HCT116 (cell line): ENCODE results near the gene SRR. TPM values are rescaled to one million over a fixed set of nuclear protein-coding genes. Genes with fewer than 3 reads are reported as not detected.

Experiments
- ATAC-seq: fragments of 200-7000 bp; cut with Tn5 transposase; 2 replicates; pipeline ENCODE4 v1.9.1; 2020; ENCODE audit warnings: mild to moderate bottlenecking, moderate library complexity
- BruUV-seq: library from RNA; stranded (reverse); fragments of 400-500 nt; replicated peaks from 2 replicates; lab custom pipeline; 2021; lab: Mats Ljungman, UMichigan
- CTCF ChIA-PET: fragments of 300-600 bp; sonication (Branson Sonifier 250); formaldehyde crosslinking; loops from one replicate; lab custom pipeline; 2021; ENCODE audit warnings: antibody characterized with exemption; lab: Charles Lee
- POLR2A ChIA-PET: fragments of 300-600, 350-600 bp; sonication (Branson Sonifier 250); formaldehyde crosslinking; loops from one replicate; lab custom pipeline; 2021; ENCODE audit warnings: antibody characterized with exemption; lab: Charles Lee
- RAD21 ChIA-PET, 2 experiments: fragments of 300-600 bp; sonication (Branson Sonifier 250); formaldehyde crosslinking; loops; one replicate each; lab custom pipeline; 2023; ENCODE audit warnings: low total read pairs in 2 of 2; ENCODE audit not compliant: uncharacterized antibody in 2 of 2, unreplicated experiment in 2 of 2, low non-redundant PET in 1 of 2; lab: Charles Lee
- DNase-seq: peaks from one replicate; pipeline ENCODE4 v3.0.0-alpha.2; 2010; ENCODE audit warnings: low read depth, low spot score
- H2AFZ ChIP-seq: fragments of 200-600 bp; shearing (Covaris generic), sonication (generic); 2 replicates; pipeline ENCODE4 v1.6.1; 2017; ENCODE audit warnings: low read depth, mixed run types, mixed read lengths, antibody characterized with exemption, low read length; ENCODE audit not compliant: poor library complexity, severe bottlenecking
- H3K27ac ChIP-seq: 2 replicates; pipeline ENCODE4 v1.5.1; 2012; ENCODE audit warnings: low read depth, low read length
- H3K27me3 ChIP-seq: fragments of 200-600 bp; sonication (generic); 2 replicates; pipeline ENCODE4 v1.6.1; 2016; ENCODE audit warnings: mixed run types, low read length, mixed read lengths; ENCODE audit not compliant: insufficient read depth
- H3K36me3 ChIP-seq, 2 experiments: fragments of 200-500 bp in 1 of 2; fragments of 200-600 bp in 1 of 2; sonication (Bioruptor generic) in 1 of 2; sonication (generic) in 1 of 2; 2 replicates each; pipeline versions ENCODE4 v1.5.1 to v1.6.1; 2014 to 2016; ENCODE audit warnings: low read length in 2 of 2, inconsistent platforms in 1 of 2, mixed read lengths in 1 of 2, mixed run types in 1 of 2; ENCODE audit not compliant: insufficient read depth in 2 of 2, control insufficient read depth in 1 of 2
- H3K4me1 ChIP-seq, 2 experiments: fragments of 200-600 bp in 1 of 2; sonication (generic) in 1 of 2; 2 replicates each; pipeline versions ENCODE4 v1.5.1 to v1.6.1; 2012 to 2017; ENCODE audit warnings: low read length in 2 of 2, inconsistent platforms in 1 of 2, mild to moderate bottlenecking in 1 of 2, mixed read lengths in 1 of 2, mixed run types in 1 of 2, moderate library complexity in 1 of 2; ENCODE audit not compliant: insufficient read depth in 2 of 2, control insufficient read depth in 1 of 2
- H3K4me2 ChIP-seq: fragments of 200-600 bp; sonication (generic); 2 replicates; pipeline ENCODE4 v1.6.1; 2017; ENCODE audit warnings: mixed run types, low read length, mixed read lengths
- H3K4me3 ChIP-seq, 2 experiments: fragments of 200-600 bp in 1 of 2; sonication (generic) in 1 of 2; replicated peaks in 1 of 2; 2 replicates each; pipeline ENCODE4 v1.5.1; 2011 to 2016; ENCODE audit warnings: low read length in 2 of 2, control low read depth in 1 of 2, low read depth in 1 of 2, mild to moderate bottlenecking in 1 of 2, mixed read lengths in 1 of 2, mixed run types in 1 of 2
- H3K79me2 ChIP-seq: fragments of 200-600 bp; sonication (generic); 2 replicates; pipeline ENCODE4 v1.6.1; 2017; ENCODE audit warnings: mild to moderate bottlenecking, mixed run types, low read length, moderate library complexity, mixed read lengths; ENCODE audit not compliant: insufficient read depth
- H3K9ac ChIP-seq: fragments of 200-600 bp; sonication (generic); 2 replicates; pipeline ENCODE4 v1.6.1; 2016; ENCODE audit warnings: low read length, mixed read lengths
- H3K9me2 ChIP-seq: fragments of 200-600 bp; sonication (generic), shearing (Covaris generic); 2 replicates; pipeline ENCODE4 v1.6.1; 2017; ENCODE audit warnings: mixed run types, mild to moderate bottlenecking, moderate library complexity; ENCODE audit not compliant: insufficient read depth
- H3K9me3 ChIP-seq, 2 experiments: fragments of 200-500 bp in 1 of 2; fragments of 200-600 bp in 1 of 2; sonication (Bioruptor generic) in 1 of 2; sonication (generic) in 1 of 2; 2 replicates each; pipeline ENCODE4 v1.6.1; 2014 to 2017; ENCODE audit warnings: low read length in 2 of 2, mixed read lengths in 2 of 2, inconsistent platforms in 1 of 2, low read depth in 1 of 2, mild to moderate bottlenecking in 1 of 2, mixed run types in 1 of 2, moderate library complexity in 1 of 2; ENCODE audit not compliant: control insufficient read depth in 1 of 2, insufficient read depth in 1 of 2
- H4K20me1 ChIP-seq: fragments of 200-600 bp; sonication (generic), shearing (Covaris generic); 2 replicates; pipeline ENCODE4 v1.6.1; 2017; ENCODE audit warnings: mixed run types, mild to moderate bottlenecking, moderate library complexity; ENCODE audit not compliant: insufficient read depth
- CBX3 ChIP-seq: IDR thresholded peaks from 2 replicates; pipeline ENCODE4 v1.6.1; 2012; ENCODE audit warnings: low read depth
- JUND ChIP-seq: IDR thresholded peaks from 2 replicates; pipeline ENCODE4 v1.6.1; 2012
- MAX ChIP-seq: IDR thresholded peaks from 2 replicates; pipeline ENCODE4 v1.6.1; 2012
- POLR2AphosphoS5 ChIP-seq: IDR thresholded peaks from 2 replicates; pipeline ENCODE4 v1.6.1; 2011; ENCODE audit warnings: mild to moderate bottlenecking, low read depth, low read length, moderate library complexity
- RAD21 ChIP-seq: IDR thresholded peaks from 2 replicates; pipeline ENCODE4 v1.6.1; 2012; ENCODE audit warnings: low read depth, mild to moderate bottlenecking
- REST ChIP-seq: IDR thresholded peaks from 2 replicates; pipeline ENCODE4 v1.6.1; 2012; ENCODE audit warnings: low read depth
- SP1 ChIP-seq: IDR thresholded peaks from 2 replicates; pipeline ENCODE4 v1.6.1; 2012; ENCODE audit warnings: low read depth
- ZFX ChIP-seq: fragments of 450-650 bp; IDR thresholded peaks from 2 replicates; pipeline ENCODE4 v1.6.1; 2017
- intact Hi-C: fragments of 100-400 bp; cut with micrococcal nuclease; formaldehyde crosslinking; loops from 2 replicates; pipeline ENCODE4 v1.10.0; 2022
- total RNA-seq: library from RNA; stranded (reverse); gene quantifications from one replicate; pipeline ENCODE4 v1.2.1, GENCODE V29; 2021; ENCODE audit not compliant: unreplicated experiment

Gene SRR
- total RNA-seq, 1 experiment from 2014 or later: 15.1 TPM

GRCh38 chr17:2364763-2365116 lies 61.0 kb downstream of the SRR start (continued):
- TF ChIP-seq REST: no peak
- TF ChIP-seq CBX3: no peak
- no peak for TF ChIP-seq POLR2AphosphoS5
- no peak for TF ChIP-seq RAD21
- TF ChIP-seq SP1: no peak

GRCh38 chr17:2365132-2365531 lies 61.4 kb downstream of the SRR start:
- H3K9ac ChIP-seq: no peak overlapping the region
- no peaks in the 10 kb centered on the region for H3K79me2 ChIP-seq
- ChIA-PET RAD21 (no interaction called here), CTCF (no interaction called here), POLR2A (no interaction called here)
- no peak overlapping the region for H3K4me2 ChIP-seq
- no peaks in the 10 kb centered on the region for H4K20me1 ChIP-seq
- no peaks in the 10 kb centered on the region for H3K9me3 ChIP-seq
- no peak overlapping the region for H3K4me3 ChIP-seq
- no TSS peak for BruUV-seq
- no peak overlapping the region for H3K27ac ChIP-seq
- H3K27me3 ChIP-seq: no peaks in the 10 kb centered on the region
- DNase-seq: no peak
- no peak for TF ChIP-seq ZFX
- no peak for TF ChIP-seq POLR2AphosphoS5
- no peak for TF ChIP-seq JUND
- no peak for TF ChIP-seq SP1
- TF ChIP-seq MAX: no peak
- intact Hi-C loops: no loop called here
- H3K9me2 ChIP-seq: no peaks in the 10 kb centered on the region
- H3K4me1 ChIP-seq: peaks cover 8 to 13% of the 10 kb centered on the region in 2 experiments
- H3K36me3 ChIP-seq: peaks cover 4 to 7% of the 10 kb centered on the region in 2 experiments; a peak in 2 of 4 replicates
- no peak overlapping the region for H2AFZ ChIP-seq
- no peak for ATAC-seq
